Activated naive CD4-positive, alpha-beta T cell treated with anti-CD3 and anti-CD28 coated beads for 36 hours (primary cell): Measurements from ENCODE around the gene ACY1. TPM values are rescaled to one million over a fixed set of nuclear protein-coding genes. Genes with fewer than 3 reads are reported as not detected.

Experiments used
- CTCF ChIA-PET: fragments of 350-600 bp; sonication (Branson Sonifier 250); formaldehyde crosslinking; loops from one replicate; lab custom pipeline; 2021; ENCODE audit warnings: antibody characterized with exemption; lab: Charles Lee
- DNase-seq: peaks from one replicate; pipeline ENCODE4 v3.0.0-alpha.2; 2020
- H3K27ac Mint-ChIP-seq: one replicate; pipeline ENCODE4 v1.8.0; 2021; ENCODE audit warnings: mild to moderate bottlenecking, mixed read lengths
- H3K27me3 Mint-ChIP-seq: one replicate; pipeline ENCODE4 v1.8.0; 2021; ENCODE audit warnings: low read depth, mixed read lengths
- H3K36me3 Mint-ChIP-seq: one replicate; pipeline ENCODE4 v1.8.0; 2021; ENCODE audit warnings: low read depth, mixed read lengths
- H3K4me1 Mint-ChIP-seq: one replicate; pipeline ENCODE4 v1.8.0; 2021; ENCODE audit warnings: low read depth, mixed read lengths
- H3K4me3 Mint-ChIP-seq: one replicate; pipeline ENCODE4 v1.8.0; 2021; ENCODE audit warnings: mild to moderate bottlenecking, moderate library complexity, mixed read lengths
- H3K9me3 Mint-ChIP-seq: one replicate; pipeline ENCODE4 v1.8.0; 2021; ENCODE audit warnings: mixed read lengths
- intact Hi-C: fragments of 100-400 bp; cut with micrococcal nuclease; formaldehyde crosslinking; loops from one replicate; pipeline ENCODE4 v1.15.1; 2023
- total RNA-seq, 2 experiments: library from RNA; stranded (reverse); gene quantifications; one replicate each; pipeline ENCODE4 v1.2.3, GENCODE V29; 2021

The ACY1 gene
- total RNA-seq = 10 to 100 TPM; 62.1 to 68.9 TPM

- H3K9me3 Mint-ChIP-seq = no peaks in the 10 kb centered on the region
- peaks cover 2% of the 10 kb centered on the region for H3K36me3 Mint-ChIP-seq
- H3K4me3 Mint-ChIP-seq = peak within 1 kb of the TSS; percentile 95
- DNase-seq = peak; percentile 89
- H3K27ac Mint-ChIP-seq = peak within 1 kb of the TSS; percentile 91
- CTCF ChIA-PET = interaction anchor here (0.7 to 3.9 kb wide), 13 partner anchors 9 to 356 kb away, joined by 3 to 40 read pairs (median 4); partner anchors contain the start of genes ABHD14B, DUSP7, PARP3 and RRP9
- H3K4me1 Mint-ChIP-seq = peaks cover 29% of the 10 kb centered on the region
- H3K27me3 Mint-ChIP-seq = no peaks in the 10 kb centered on the region
- intact Hi-C loops = loop anchor here (1.0 to 5.0 kb wide), 6 partner anchors 9 to 554 kb away; partner anchors contain the start of genes ABHD14B, GLYCTK, PARP3 and POC1A
Measured at GRCh38 chr3:51982838-51983577, at the start of gene ACY1. Gene ACY1, plus strand, starts transcription at chr3:51983535. Its CDS starts 530 bp downstream, at chr3:51984065.

GRCh38 chr3:51934139-51934850, 49.0 kb upstream of the ACY1 start:
- no peak overlapping the region for H3K27ac Mint-ChIP-seq
- H3K4me3 Mint-ChIP-seq = no peak overlapping the region
- peaks cover 10% of the 10 kb centered on the region for H3K4me1 Mint-ChIP-seq
- H3K9me3 Mint-ChIP-seq = no peaks in the 10 kb centered on the region
- H3K27me3 Mint-ChIP-seq = no peaks in the 10 kb centered on the region
- peaks cover 40% of the 10 kb centered on the region for H3K36me3 Mint-ChIP-seq
- CTCF ChIA-PET = no interaction called here
- no peak for DNase-seq
- intact Hi-C loops = no loop called here

- H3K27ac Mint-ChIP-seq = no peak overlapping the region
- no peak overlapping the region for H3K4me3 Mint-ChIP-seq
- no peak for DNase-seq
- intact Hi-C loops = no loop called here
- H3K4me1 Mint-ChIP-seq = peaks cover 18% of the 10 kb centered on the region
- CTCF ChIA-PET = no interaction called here
- peaks cover 41% of the 10 kb centered on the region for H3K36me3 Mint-ChIP-seq
- H3K9me3 Mint-ChIP-seq = no peaks in the 10 kb centered on the region
- no peaks in the 10 kb centered on the region for H3K27me3 Mint-ChIP-seq
Measured at GRCh38 chr3:51934991-51935885, 48.1 kb upstream of the ACY1 start.

DNA sequence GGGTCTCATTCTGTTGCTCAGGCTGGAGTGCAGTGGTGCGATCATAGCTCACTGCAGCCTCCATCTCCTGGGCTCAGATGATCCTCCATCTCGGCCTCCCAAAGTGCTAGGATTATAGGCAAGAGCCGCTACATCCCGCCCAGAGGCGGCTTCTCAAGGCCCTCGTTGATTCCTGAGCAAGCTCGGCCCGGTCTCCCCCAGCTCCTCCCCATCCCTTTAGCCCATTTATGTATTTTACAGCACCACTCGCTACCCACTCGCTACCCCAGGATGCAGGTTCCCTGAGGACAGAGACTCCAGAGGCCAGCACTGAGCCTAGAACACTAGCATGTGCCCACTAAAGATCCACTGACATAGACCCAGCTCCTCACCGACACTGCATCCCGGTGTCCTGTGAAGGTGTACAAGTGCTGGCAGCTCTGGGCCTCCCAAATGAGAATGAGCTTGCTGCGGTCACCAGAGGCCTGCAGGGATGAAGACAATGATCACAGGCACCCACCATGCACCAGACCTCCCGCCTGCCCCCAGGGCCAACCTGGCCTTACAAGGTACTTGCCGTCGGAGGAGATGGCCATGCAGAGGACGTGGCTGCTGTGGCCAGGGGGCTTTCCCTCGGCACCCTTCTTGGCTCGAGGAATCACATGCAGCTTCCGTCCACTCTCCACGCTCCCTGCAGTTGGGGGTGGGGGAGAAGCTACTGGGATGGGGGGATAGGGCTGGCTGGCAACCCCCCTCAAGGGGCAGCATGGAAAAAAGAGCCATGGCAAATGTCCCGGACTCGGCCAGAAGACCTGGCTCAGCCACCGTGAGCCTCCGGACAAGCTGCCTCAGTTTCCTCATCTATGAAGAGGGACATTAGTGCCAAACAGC, 47.2 kb upstream of the ACY1 start:
- H3K27ac Mint-ChIP-seq = no peak overlapping the region
- no peak for DNase-seq
- no peak overlapping the region for H3K4me3 Mint-ChIP-seq
- no peaks in the 10 kb centered on the region for H3K27me3 Mint-ChIP-seq
- peaks cover 27% of the 10 kb centered on the region for H3K4me1 Mint-ChIP-seq
- CTCF ChIA-PET = interaction anchor here (0.6 to 1.0 kb wide), 2 partner anchors 209 to 384 kb away, joined by 3 read pairs; no protein-coding TSS in a partner anchor
- intact Hi-C loops = no loop called here
- H3K36me3 Mint-ChIP-seq = peaks cover 39% of the 10 kb centered on the region
- no peaks in the 10 kb centered on the region for H3K9me3 Mint-ChIP-seq

GRCh38 chr3:51937014-51937413, 46.3 kb upstream of the ACY1 start:
- Mint-ChIP-seq H3K36me3 (peaks cover 35% of the 10 kb centered on the region), H3K4me3 (no peak overlapping the region), H3K9me3 (no peaks in the 10 kb centered on the region), H3K27me3 (no peaks in the 10 kb centered on the region), H3K4me1 (peaks cover 29% of the 10 kb centered on the region), H3K27ac (no peak overlapping the region)
- CTCF ChIA-PET = interaction anchor here (0.6 to 1.0 kb wide), 2 partner anchors 208 to 385 kb away, joined by 3 read pairs; no protein-coding TSS in a partner anchor
- DNase-seq = no peak
- intact Hi-C loops = no loop called here

- no peak overlapping the region for H3K27ac Mint-ChIP-seq
- no peak for DNase-seq
- H3K4me3 Mint-ChIP-seq = no peak overlapping the region
- H3K36me3 Mint-ChIP-seq = peaks cover 34% of the 10 kb centered on the region
- no peaks in the 10 kb centered on the region for H3K27me3 Mint-ChIP-seq
- H3K4me1 Mint-ChIP-seq = peaks cover 30% of the 10 kb centered on the region
- no peaks in the 10 kb centered on the region for H3K9me3 Mint-ChIP-seq
- CTCF ChIA-PET = no interaction called here
- intact Hi-C loops = no loop called here
Measured at GRCh38 chr3:51937611-51938450, 45.5 kb upstream of the ACY1 start.

DNA sequence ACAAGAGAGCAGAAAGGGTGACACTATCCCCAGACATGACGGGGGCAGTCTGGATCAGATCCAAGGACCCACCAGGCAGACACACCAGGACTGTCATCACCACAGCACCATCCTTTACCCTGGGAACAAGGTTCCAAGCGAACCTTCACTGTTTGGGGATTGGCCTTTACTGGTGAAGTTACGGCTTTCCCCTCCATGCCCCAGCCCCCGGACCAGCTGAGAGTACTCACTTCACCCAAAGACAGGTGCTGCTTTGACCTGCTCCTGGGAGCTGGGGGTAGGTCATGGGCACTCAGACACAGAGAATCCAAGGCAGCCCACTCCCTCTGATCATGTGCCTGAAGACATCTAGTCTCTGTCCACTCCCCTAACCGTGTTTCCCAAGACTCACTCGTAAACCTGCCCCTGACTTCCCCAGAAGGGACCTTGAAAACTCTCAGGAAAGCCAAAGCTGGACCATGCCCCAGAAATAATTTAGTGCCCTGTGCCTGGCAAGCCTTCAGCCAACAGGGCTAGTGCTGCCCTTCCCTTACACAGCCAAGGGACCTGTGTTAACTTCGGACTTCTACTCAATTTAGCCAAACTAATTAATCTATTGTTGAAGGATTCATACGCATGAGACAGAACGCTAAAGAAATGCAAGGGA, 44.4 kb upstream of the ACY1 start:
- H3K4me3 Mint-ChIP-seq = no peak overlapping the region
- H3K27me3 Mint-ChIP-seq = no peaks in the 10 kb centered on the region
- intact Hi-C loops = no loop called here
- H3K27ac Mint-ChIP-seq = no peak overlapping the region
- CTCF ChIA-PET = no interaction called here
- DNase-seq = no peak
- peaks cover 30% of the 10 kb centered on the region for H3K36me3 Mint-ChIP-seq
- H3K9me3 Mint-ChIP-seq = no peaks in the 10 kb centered on the region
- peaks cover 33% of the 10 kb centered on the region for H3K4me1 Mint-ChIP-seq

GRCh38 chr3:51940648-51941462, 42.5 kb upstream of the ACY1 start:
- peaks cover 25% of the 10 kb centered on the region for H3K36me3 Mint-ChIP-seq
- peaks cover 33% of the 10 kb centered on the region for H3K4me1 Mint-ChIP-seq
- H3K27me3 Mint-ChIP-seq = no peaks in the 10 kb centered on the region
- CTCF ChIA-PET = interaction anchor here (0.7 to 3.0 kb wide), 10 partner anchors 8 to 1546 kb away, joined by 3 to 27 read pairs (median 4); partner anchors contain the start of genes ABHD14B and ACY1
- H3K27ac Mint-ChIP-seq = peak overlapping the region; percentile 72
- intact Hi-C loops = loop anchor here (2.0 to 5.0 kb wide), 3 partner anchors 336 to 550 kb away; partner anchors contain the start of genes DCAF1, RBM15B and WDR82
- peak overlapping the region; percentile 88 for H3K4me3 Mint-ChIP-seq
- no peak for DNase-seq
- no peaks in the 10 kb centered on the region for H3K9me3 Mint-ChIP-seq

- intact Hi-C loops = loop anchor here (2.0 to 5.0 kb wide), 3 partner anchors 336 to 551 kb away; partner anchors contain the start of genes DCAF1, RBM15B and WDR82
- CTCF ChIA-PET = interaction anchor here (0.7 to 3.0 kb wide), 10 partner anchors 8 to 1547 kb away, joined by 3 to 27 read pairs (median 4); partner anchors contain the start of genes ABHD14B and ACY1
- peaks cover 33% of the 10 kb centered on the region for H3K4me1 Mint-ChIP-seq
Measured at GRCh38 chr3:51941463-51941797, 41.9 kb upstream of the ACY1 start.

More at GRCh38 chr3:51941463-51941797, 41.9 kb upstream of the ACY1 start:
- no peak for DNase-seq
- Mint-ChIP-seq H3K36me3 (peaks cover 25% of the 10 kb centered on the region), H3K27me3 (no peaks in the 10 kb centered on the region), H3K4me3 (peak overlapping the region; percentile 88), H3K27ac (peak overlapping the region; percentile 72), H3K9me3 (no peaks in the 10 kb centered on the region)
